ENCODE data around the gene MEGF10.

MEGF10 gene

DNA sequence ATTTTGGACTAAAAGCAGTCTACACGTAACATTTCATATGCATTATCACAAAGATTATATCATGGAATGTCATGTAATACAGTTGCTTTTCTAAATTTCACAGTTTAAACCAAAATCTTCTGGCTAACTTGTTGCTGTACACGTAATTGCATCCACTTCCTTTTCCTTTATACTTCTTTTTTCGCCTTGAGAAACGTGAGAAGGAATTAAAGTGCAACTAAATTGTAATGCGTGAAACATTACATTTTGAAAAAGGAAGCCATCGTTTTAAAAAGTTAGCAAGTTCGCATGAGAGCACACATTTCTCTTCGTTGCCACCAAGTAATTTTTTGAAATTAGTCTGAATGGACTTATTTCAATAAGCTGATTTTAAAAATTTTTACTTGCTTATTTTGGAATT is 80.0 kb downstream of the MEGF10 start:
- DNase-seq (ENCODE audit: low read depth) = no peak

DNA sequence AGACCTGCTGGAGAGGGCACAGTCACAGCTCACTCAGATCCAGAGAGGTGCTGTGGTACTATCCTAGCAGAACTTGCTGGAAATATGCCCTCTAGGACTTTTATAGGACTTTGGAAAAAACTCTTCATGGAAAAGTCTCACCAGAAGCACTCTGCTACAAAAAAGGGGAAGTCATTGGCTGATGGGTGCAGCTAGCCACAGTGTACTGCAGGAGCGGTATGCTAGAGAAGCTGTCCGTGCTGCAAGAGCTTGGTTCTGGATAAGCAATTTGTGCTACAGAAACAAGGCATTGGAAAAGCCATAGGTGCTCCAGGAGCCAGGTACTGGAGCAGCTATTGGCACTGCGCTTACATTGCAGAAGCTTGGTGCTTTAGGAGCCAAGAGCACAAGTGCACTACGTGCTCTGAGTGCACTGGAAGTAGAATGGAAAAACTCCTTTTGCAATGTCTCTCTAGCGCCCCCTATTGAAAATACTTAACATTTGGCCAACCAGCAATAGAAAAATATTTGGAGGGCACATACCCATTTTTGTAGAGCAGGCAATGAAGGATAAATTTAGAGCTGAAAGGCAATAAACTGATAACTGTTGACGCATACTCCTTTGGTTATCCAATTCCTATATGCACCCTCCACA is 83.4 kb downstream of the MEGF10 start:
- no peak for DNase-seq (ENCODE audit: low read depth)

DNA sequence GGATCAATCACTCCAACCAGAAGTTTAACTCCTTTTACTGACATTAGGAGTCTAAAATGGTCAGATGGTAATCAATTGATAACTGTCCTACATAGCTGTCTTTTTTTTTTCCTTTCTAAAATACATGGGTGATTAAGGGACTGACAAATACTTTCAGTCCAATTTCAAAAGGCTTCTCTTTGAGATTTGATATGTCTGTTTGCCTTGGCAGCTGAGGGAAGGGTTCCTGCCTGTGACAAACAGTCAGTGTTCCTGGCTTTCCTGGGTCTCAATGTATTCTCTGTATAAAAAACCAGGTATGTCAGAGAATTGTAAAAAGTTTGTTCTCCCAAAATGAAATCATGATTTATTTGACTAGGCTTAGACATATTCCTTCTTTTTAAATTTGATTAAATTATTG is 84.5 kb downstream of the MEGF10 start:
- no peak for DNase-seq (ENCODE audit: low read depth)

GRCh38 chr5:127375544-127376091 is 85.0 kb downstream of the MEGF10 start:
- DNase-seq (ENCODE audit: low read depth) = no peak

DNA sequence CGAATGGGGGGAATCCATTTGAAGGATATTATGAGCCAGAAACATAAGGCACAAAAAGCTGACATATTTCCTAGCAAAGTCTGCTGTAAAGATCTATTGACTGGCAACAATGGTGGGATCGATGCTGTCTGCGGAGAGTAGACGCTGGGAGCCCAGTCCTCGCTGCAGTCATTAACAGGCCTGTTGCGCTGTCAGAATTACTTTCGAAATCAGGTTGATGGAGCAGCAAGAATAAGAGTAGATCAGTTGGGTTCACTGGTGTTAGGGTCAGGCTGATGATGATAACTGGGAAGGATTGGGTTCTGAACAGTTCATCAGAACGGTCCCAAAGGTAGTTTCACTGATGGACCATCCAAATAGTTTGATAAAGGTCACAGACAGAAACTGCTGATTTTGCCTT is 87.1 kb downstream of the MEGF10 start:
- no peak for DNase-seq (ENCODE audit: low read depth)

DNA sequence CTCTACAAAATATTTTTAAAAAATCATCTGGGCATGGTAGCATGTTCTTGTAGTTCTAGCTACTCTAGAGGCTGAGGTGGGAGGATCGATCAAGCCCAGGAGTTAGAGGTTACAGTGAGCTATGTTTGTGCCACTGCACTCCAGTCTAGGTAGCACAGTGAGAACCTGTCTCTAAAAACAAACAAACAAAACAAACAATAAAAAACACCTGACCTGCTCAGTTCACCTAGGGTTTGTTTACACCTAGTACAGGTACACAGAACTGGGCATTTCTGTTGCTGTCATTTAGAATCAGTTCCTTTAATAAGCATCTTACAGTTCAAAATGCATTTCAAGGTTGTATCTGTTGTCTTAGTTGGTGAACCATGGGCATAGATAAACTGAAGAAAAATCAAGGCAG is 95.3 kb downstream of the MEGF10 start:
- DNase-seq (ENCODE audit: low read depth) = no peak

DNA sequence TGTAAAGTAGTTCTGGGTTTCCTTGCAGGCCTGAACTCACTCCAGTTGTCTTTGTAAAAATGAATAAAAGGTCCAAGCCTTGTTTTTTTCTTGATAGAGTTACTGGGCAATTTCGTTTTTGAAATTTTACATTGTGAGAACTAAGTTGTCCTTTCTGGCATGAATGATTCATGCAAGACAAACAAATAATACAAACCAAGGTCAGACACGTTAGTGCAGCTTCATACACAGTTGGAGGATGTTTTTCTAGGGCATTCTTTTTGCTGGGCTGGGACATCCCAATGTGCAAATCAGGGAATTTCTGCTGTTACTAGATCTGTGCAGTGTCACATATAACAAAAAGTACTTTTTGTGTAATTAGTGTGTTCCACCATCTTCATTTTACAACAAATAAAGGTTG is 96.0 kb downstream of the MEGF10 start:
- no peak for DNase-seq (ENCODE audit: low read depth)

- DNase-seq (ENCODE audit: low read depth) = no peak
Measured at GRCh38 chr5:127389601-127390000, 99.0 kb downstream of the MEGF10 start.

- no peak for DNase-seq (ENCODE audit: low read depth)
Measured at GRCh38 chr5:127392762-127393161, 102.2 kb downstream of the MEGF10 start.

- DNase-seq (ENCODE audit: low read depth) = no peak
Measured at GRCh38 chr5:127396490-127397155, 106.0 kb downstream of the MEGF10 start.

DNA sequence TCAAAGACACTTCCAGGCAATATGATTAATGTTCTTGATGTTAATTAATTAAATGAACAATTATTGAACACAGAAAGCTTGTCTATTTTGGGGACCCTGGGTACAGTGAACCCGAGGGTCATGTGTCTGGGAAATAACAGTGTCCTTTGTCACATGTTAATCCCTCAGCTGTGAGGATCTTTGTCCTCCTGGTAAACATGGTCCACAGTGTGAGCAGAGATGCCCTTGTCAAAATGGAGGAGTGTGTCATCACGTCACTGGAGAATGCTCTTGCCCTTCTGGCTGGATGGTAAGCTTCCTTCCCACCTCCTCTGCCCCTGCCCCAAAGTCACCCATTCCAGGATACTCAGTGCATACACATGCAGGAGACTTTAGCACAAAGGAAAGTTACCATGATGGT is 107.9 kb downstream of the MEGF10 start:
- no peak for DNase-seq (ENCODE audit: low read depth)

DNA sequence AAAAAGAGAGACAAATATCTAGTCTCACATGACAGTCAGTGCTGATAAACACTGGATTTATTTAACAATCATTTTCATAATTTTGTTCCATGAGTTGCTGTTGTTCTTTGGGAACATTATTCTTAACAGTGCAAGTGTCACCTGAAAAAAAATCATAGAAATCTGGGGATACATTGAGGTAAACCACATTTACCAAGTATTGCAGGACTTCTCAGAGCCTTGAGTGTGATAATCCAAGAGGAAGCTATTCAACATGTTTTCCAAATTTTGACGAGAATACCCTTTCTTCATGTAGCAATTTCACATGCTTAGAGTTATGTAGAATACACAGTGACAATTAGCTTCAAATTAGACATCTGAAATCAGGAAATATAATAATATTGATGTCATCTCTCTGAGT is 108.5 kb downstream of the MEGF10 start:
- no peak for DNase-seq (ENCODE audit: low read depth)

DNA sequence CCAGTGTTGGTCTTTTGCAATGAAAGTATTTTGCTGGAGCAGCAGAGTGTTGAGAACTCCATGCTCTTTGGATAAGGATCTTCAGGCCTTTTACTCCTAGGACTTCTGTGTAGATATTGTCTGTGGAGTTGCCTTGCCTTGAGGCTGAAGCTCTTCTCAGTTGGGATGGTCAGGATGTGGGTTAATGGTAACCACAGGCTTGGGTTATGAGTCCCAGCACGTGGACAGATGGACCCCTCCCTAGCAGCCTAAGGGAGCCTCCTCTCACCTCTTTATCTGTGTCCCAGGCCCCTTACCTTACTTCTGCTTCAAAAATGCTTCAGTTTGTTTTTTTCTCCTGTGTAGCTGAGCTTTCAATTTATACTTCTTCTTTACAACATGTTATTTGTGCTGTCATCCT is 109.9 kb downstream of the MEGF10 start:
- DNase-seq (ENCODE audit: low read depth) = no peak

DNA sequence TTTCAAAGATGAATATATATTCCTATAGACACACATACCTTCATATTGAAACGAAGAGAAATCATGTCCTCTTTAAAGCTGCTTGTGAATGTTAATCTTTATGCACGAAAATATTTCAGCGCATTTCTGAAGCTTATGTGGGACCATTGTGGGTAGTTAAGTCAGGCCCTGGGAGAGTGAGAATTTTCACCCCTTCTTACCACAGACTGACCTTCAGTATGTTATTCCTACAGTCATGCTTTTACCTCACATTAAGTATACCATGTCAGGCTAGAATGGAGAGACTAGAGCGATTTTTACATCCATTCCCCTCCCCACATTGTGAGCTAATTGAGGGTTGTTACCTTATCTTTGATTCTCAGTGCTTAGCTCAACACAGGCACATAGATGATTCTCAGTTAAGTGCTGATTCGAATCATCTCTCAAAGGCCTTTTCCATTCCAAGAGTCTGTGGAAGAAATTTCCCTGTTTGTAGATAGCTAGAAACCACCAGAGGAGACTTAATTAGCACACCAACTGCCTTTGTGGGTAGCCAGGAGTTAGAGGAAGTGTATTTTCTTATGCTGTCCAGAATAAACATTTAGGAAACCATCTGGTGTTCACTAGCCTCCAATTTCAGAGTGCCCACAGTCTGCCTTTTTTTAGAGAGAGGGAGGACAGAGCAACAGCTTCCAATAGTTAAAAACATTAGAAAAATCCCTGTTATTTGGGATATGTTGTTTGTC is 110.5 kb downstream of the MEGF10 start:
- DNase-seq (ENCODE audit: low read depth) = no peak

- DNase-seq (ENCODE audit: low read depth) = no peak
Measured at GRCh38 chr5:127402361-127402760, 111.8 kb downstream of the MEGF10 start.

GRCh38 chr5:127404190-127404589 is 113.6 kb downstream of the MEGF10 start:
- DNase-seq (ENCODE audit: low read depth) = no peak

DNA sequence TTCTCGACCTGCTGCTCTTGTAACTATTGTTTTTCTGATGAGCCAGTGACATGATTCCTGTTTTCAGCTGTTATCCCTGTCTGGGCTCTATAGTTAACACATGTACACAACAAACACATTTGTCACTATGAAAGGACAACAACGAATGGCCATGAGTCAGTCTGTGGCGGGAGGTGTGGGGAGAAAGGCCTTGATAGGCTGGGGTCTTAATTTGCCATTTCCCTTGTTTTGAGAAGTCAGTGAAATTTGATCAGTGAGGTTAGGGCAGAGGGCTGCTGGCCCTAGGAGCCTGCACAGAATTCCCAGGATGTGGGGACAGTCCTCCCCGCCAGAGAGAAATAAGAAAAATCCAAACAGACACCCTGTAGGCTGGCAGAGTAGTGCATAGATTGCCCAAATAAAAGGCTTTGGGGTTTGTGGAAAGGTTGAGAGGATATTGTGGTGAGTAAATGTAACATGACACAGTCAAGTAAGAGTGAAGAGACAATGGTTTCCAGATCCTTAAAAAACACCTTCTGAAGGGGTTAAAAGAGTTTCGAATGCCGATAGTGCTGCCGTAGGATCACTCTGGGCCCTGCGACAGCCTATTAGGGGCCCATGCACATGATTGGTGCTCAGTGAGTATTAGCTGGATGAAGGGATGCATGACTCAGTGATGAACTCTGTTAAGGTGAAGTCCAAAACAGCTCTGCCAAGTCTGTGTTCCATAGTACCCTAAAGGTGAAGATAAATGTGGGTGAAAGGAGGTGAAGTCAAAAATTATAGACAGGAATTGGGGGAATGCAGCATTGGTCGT is 115.9 kb downstream of the MEGF10 start:
- no peak for DNase-seq (ENCODE audit: low read depth)

DNA sequence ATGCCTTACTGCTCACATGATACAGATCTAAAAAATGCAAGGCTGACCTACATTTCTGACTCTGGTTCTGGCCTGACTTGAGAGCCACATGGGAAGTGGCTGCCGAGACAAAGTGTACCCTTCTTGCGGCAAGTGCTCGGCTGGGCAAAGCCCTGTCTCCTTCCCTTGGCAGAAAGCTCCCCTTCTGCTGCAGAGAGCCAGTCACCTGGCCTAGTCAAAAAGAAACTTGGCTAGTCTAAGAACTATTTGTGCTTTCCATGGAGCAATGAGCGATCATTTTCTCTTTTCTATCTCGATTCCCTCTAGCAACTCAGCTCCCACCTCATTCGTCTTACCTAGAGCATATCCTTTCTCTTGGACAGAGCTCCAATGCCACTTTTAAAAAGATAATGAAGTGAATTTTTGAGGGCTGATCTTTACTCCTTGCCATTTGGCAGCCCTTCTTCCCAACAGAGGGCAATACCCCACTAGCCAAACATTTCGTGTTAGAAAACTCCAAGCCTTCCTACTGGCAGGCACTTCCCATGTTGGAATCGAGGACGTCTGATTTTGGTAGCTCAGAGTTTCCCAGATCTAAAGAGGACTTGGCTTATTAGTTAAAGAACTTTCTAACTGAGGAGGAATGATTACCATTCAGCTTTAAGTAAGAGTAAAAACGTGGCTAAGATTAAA is 118.8 kb downstream of the MEGF10 start:
- no peak for DNase-seq (ENCODE audit: low read depth)

DNA sequence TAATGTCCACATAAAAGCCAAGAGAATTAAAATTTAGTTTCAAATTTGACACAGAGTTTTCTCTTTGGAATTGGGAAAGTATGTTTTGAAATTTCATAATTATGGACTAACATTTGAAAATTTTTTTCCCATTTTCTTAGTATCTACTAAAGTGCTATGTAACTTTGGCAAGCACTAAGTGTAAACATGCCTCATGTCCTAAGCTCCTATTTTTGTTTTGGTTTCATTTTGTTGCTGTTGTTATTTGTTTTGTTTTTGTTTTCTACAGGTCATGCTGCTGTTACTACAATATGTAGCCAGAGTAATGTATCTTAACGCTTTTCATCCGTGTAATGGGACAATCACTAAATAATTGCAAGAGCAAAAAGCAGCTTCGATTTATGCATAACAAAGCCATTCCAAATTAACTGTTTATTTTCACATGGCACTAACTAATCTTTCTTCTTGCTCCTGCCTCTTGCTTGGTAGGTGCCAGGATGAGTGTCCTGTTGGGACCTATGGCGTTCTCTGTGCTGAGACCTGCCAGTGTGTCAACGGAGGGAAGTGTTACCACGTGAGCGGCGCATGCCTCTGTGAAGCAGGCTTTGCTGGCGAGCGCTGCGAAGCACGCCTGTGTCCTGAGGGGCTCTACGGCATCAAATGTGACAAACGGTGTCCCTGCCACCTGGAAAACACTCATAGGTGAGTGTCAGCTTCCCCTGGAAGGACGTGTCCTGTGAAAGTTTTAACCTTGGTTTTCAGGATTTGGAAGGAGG is 119.5 kb downstream of the MEGF10 start:
- DNase-seq (ENCODE audit: low read depth) = no peak

DNA sequence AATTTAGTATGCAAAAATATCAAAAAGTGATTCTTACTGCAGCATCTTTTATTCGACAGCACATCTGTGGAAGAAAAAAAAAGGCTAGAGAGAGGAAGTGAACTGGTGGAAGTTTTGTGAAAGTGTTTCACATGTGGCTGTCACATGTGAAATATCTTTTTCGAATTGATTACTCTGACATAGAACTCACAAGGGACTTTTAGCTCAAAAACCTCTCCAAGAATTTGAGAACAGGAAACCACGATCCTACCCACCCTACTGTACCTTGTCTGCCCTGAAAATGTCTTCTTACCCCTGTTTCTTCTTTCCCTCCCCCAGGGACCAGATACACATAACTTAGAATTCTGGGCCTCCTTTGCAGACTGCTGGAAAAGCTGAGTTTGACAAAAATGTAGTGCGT is 120.4 kb downstream of the MEGF10 start:
- no peak for DNase-seq (ENCODE audit: low read depth)

GRCh38 chr5:127411381-127411780 is 120.8 kb downstream of the MEGF10 start:
- DNase-seq (ENCODE audit: low read depth) = no peak
